Adipocyte (in vitro differentiated cells): ENCODE data around the gene SLC25A17.
"Not testable (repeated sequence)": the region's sequence is repeated elsewhere in the genome, so short reads cannot be mapped to it uniquely, and the experiment has no call there.

ENCODE experiments used
- DNase-seq: peaks from one replicate; pipeline ENCODE4 v3.0.0-alpha.2; 2015; ENCODE audit warnings: low read depth
- H3K27me3 ChIP-seq: replicated peaks from 2 replicates; pipeline ENCODE4 v1.7.0; 2013; ENCODE audit warnings: mild to moderate bottlenecking, low read length, moderate library complexity; ENCODE audit not compliant: control insufficient read depth, insufficient read depth
- H3K36me3 ChIP-seq: 2 replicates; pipeline ENCODE4 v1.7.0; 2013; ENCODE audit warnings: low read length, mild to moderate bottlenecking, moderate library complexity; ENCODE audit not compliant: control insufficient read depth, insufficient read depth, severe bottlenecking
- H3K4me1 ChIP-seq: 2 replicates; pipeline ENCODE4 v1.7.0; 2013; ENCODE audit warnings: mild to moderate bottlenecking, low read length, moderate library complexity; ENCODE audit not compliant: control insufficient read depth, insufficient read depth
- H3K4me3 ChIP-seq: 2 replicates; pipeline ENCODE4 v1.7.0; 2013; ENCODE audit warnings: mild to moderate bottlenecking, low read length, moderate library complexity
- H3K9ac ChIP-seq: 2 replicates; pipeline ENCODE4 v1.7.0; 2013; ENCODE audit warnings: mild to moderate bottlenecking, low read length, moderate library complexity
- H3K9me3 ChIP-seq: 2 replicates; pipeline ENCODE4 v1.7.0; 2013; ENCODE audit warnings: mild to moderate bottlenecking, low read length, moderate library complexity; ENCODE audit not compliant: control insufficient read depth

SLC25A17 gene

GRCh38 chr22:40791241-40791640 is 27.9 kb downstream of the SLC25A17 start:
- H3K9ac ChIP-seq, result no peak overlapping the region
- peaks cover 10% of the 10 kb centered on the region for H3K4me1 ChIP-seq
- H3K9me3 ChIP-seq, result no peaks in the 10 kb centered on the region
- H3K27me3 ChIP-seq, result no peaks in the 10 kb centered on the region
- no peak overlapping the region for H3K4me3 ChIP-seq
- DNase-seq, result no peak
- peaks cover 42% of the 10 kb centered on the region for H3K36me3 ChIP-seq

DNA sequence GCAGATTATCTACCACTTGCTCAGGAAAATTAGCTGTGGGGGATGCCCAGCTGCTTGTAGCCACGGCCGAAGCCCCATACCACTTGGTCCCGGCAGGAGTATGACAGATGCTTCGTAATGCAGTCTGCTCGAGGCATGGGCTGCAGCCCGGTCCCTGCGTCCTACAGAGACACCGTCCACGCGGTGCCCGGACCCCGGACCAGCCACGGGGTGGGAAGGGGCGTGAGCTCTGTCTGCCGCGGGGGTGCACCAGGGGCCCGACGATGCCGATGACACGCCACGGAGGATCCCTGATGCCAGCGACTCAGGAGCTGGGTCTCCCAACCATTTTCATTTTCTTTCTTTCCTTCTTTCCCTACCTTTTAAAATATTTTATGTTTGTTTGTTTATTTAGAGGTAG is 30.0 kb downstream of the SLC25A17 start:
- Histone ChIP-seq H3K36me3 (peaks cover 54% of the 10 kb centered on the region), H3K27me3 (no peaks in the 10 kb centered on the region), H3K4me1 (peaks cover 10% of the 10 kb centered on the region), H3K9ac (no peak overlapping the region), H3K9me3 (no peaks in the 10 kb centered on the region), H3K4me3 (no peak overlapping the region)
- DNase-seq, result no peak

- Histone ChIP-seq H3K36me3 (peaks cover 50% of the 10 kb centered on the region), H3K9ac (no peak overlapping the region), H3K4me1 (no peaks in the 10 kb centered on the region), H3K27me3 (no peaks in the 10 kb centered on the region), H3K4me3 (no peak overlapping the region), H3K9me3 (no peaks in the 10 kb centered on the region)
- peak; percentile 7 for DNase-seq
These were observed 36.6 kb downstream of the SLC25A17 start for GRCh38 chr22:40782521-40782920.

DNA sequence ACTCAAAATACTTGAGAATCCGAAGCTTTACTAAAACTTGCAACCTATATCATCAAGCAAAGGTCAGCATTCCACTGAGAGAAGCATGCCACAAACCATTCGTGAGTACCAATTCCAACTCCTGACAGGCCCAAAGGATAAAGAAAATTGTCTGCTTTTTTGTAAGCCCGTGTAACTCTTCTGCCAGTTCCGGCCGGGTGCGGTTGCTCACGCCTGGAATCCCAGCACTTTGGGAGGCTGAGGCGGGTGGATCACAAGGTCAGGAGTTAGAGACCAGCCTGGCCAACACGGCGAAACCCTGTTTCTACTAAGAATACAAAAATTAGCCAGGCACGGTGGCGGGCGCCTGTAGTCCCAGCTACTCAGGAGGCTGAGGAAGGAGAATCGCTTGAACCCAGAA is 37.4 kb downstream of the SLC25A17 start:
- not testable (repeated sequence) for H3K9me3 ChIP-seq, H3K4me1 ChIP-seq, H3K4me3 ChIP-seq, H3K9ac ChIP-seq, DNase-seq, H3K27me3 ChIP-seq
- peaks cover 48% of the 10 kb centered on the region for H3K36me3 ChIP-seq

GRCh38 chr22:40769761-40770160 is 49.4 kb downstream of the SLC25A17 start:
- Histone ChIP-seq H3K36me3 (peaks cover 53% of the 10 kb centered on the region), H3K27me3 (no peaks in the 10 kb centered on the region), H3K9me3 (no peaks in the 10 kb centered on the region), H3K4me3 (no peak overlapping the region), H3K4me1 (peaks cover 4% of the 10 kb centered on the region), H3K9ac (no peak overlapping the region)
- no peak for DNase-seq

DNA sequence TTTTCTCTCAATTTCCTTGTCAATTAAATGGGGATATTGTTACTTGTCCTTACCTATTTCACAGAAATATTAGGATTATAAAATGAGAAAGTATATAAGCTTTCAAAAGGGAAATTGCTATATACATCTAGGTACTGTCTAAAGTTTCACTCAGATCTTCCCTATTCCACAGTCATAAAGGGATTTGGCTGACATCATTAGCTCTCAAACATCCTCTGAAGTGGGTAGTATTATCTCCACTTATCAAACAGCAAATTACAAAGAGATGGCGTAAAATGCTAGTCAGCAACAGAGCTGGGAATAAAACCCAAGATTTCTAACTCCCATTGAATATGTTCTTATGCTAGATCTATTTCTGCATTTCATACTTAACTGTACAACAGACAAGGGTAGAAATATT is 50.9 kb downstream of the SLC25A17 start:
- Histone ChIP-seq H3K9ac (no peak overlapping the region), H3K27me3 (no peaks in the 10 kb centered on the region), H3K4me3 (no peak overlapping the region), H3K36me3 (peaks cover 39% of the 10 kb centered on the region), H3K9me3 (no peaks in the 10 kb centered on the region), H3K4me1 (peaks cover 10% of the 10 kb centered on the region)
- no peak for DNase-seq

GRCh38 chr22:40766956-40767355 is 52.2 kb downstream of the SLC25A17 start:
- H3K27me3 ChIP-seq, result no peaks in the 10 kb centered on the region
- no peaks in the 10 kb centered on the region for H3K9me3 ChIP-seq
- no peak for DNase-seq
- H3K4me3 ChIP-seq, result no peak overlapping the region
- H3K4me1 ChIP-seq, result peaks cover 10% of the 10 kb centered on the region
- H3K9ac ChIP-seq, result no peak overlapping the region
- H3K36me3 ChIP-seq, result peaks cover 31% of the 10 kb centered on the region

GRCh38 chr22:40764763-40765441 is 54.2 kb downstream of the SLC25A17 start:
- H3K9ac ChIP-seq, result no peak overlapping the region
- H3K4me1 ChIP-seq, result peaks cover 10% of the 10 kb centered on the region
- no peaks in the 10 kb centered on the region for H3K9me3 ChIP-seq
- DNase-seq, result no peak
- no peak overlapping the region for H3K4me3 ChIP-seq
- no peaks in the 10 kb centered on the region for H3K27me3 ChIP-seq
- H3K36me3 ChIP-seq, result peaks cover 11% of the 10 kb centered on the region

DNA sequence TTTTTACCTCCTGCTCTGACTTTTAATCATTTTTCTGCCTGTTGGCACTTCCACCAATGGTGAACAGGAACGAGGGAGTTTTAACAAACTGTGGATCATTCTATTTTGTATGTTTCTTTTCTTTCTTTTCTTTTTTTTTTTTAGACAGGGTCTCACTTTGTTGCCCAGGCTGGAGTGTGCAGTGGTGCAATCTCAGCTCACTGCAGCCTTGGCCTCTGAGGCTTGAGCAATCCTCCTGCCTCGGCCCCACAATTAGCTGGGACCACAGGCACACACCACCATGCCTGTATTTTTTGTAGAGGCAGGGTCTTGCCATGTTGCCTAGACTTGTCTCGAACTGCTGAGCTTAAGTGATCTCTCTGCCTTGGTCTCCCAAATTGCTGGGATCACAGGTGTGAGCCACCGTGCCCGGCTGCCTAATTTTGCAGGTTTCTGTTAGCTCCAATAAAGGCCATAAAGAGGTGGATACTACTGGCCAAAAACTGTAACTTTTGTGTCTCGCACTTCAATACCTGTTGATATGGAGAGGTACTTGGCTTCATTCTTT is 59.8 kb downstream of the SLC25A17 start:
- Histone ChIP-seq H3K9ac (no peak overlapping the region), H3K36me3 (no peaks in the 10 kb centered on the region), H3K4me1 (peaks cover 2% of the 10 kb centered on the region), H3K9me3 (no peaks in the 10 kb centered on the region), H3K27me3 (no peaks in the 10 kb centered on the region), H3K4me3 (no peak overlapping the region)
- DNase-seq, result no peak

- not testable (repeated sequence) for H3K9me3 ChIP-seq, H3K36me3 ChIP-seq, DNase-seq, H3K27me3 ChIP-seq, H3K4me3 ChIP-seq, H3K4me1 ChIP-seq, H3K9ac ChIP-seq
These were observed 60.3 kb downstream of the SLC25A17 start for GRCh38 chr22:40758851-40759250.

- DNase-seq, result no peak
- Histone ChIP-seq H3K9me3 (no peaks in the 10 kb centered on the region), H3K4me3 (no peak overlapping the region), H3K9ac (no peak overlapping the region), H3K36me3 (no peaks in the 10 kb centered on the region), H3K4me1 (no peaks in the 10 kb centered on the region), H3K27me3 (no peaks in the 10 kb centered on the region)
These were observed 60.8 kb downstream of the SLC25A17 start for GRCh38 chr22:40758390-40758789.

DNA sequence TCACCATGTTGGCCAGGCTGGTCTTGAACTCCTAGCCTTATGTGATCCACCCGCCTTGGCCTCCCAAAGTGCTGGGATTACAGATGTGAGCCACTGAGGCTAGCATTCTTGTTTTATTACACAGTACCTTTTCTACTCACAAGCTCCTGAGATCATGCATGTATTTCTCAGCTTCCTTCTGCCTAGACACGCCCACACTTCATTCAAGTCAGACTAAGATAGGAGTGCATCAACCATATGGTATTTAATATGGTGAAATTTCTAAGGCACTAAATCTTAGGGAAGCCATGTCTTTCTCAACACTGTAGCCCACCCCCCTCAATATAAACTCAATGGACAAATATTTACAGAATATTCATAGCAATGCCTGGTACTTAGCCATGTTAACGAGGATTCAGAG is 62.1 kb downstream of the SLC25A17 start:
- H3K36me3 ChIP-seq, result no peaks in the 10 kb centered on the region
- peak; percentile 42 for DNase-seq
- H3K4me3 ChIP-seq, result no peak overlapping the region
- H3K4me1 ChIP-seq, result no peaks in the 10 kb centered on the region
- no peak overlapping the region for H3K9ac ChIP-seq
- H3K27me3 ChIP-seq, result no peaks in the 10 kb centered on the region
- H3K9me3 ChIP-seq, result no peaks in the 10 kb centered on the region
